ENCODE results near the gene LDLRAD3.

Gene LDLRAD3

GRCh38 chr11:36228689-36229088 is 284.8 kb downstream of the LDLRAD3 start:
- Histone ChIP-seq H3K9ac (ENCODE audit: low read length) (no peak overlapping the region), H3K27ac (ENCODE audit: low read length) (no peak overlapping the region), H3K4me3 (ENCODE audit: low read length) (no peak overlapping the region), H3K79me2 (ENCODE audit: low read length) (no peaks in the 10 kb centered on the region), H3K36me3 (replicated peaks; ENCODE audit: low read depth, low read length) (no peaks in the 10 kb centered on the region), H3K4me2 (ENCODE audit: low read length) (no peak overlapping the region), H3K9me3 (ENCODE audit: insufficient read depth, low read length) (no peaks in the 10 kb centered on the region), H3K4me1 (ENCODE audit: low read length) (no peaks in the 10 kb centered on the region), H2AFZ (ENCODE audit: low read depth, low read length) (no peak overlapping the region), H4K20me1 (ENCODE audit: insufficient read depth, low read length) (no peaks in the 10 kb centered on the region), H3K27me3 (ENCODE audit: low read depth, low read length) (peaks cover 24% of the 10 kb centered on the region; the same call in 1 of the 2 replicates)
- TF ChIP-seq EZH2phosphoT487 (IDR thresholded peaks at IDR 0.05; ENCODE audit: low read depth) (no peak), CTCF (IDR thresholded peaks at IDR 0.05; ENCODE audit: low read depth, low read length) (no peak)

DNA sequence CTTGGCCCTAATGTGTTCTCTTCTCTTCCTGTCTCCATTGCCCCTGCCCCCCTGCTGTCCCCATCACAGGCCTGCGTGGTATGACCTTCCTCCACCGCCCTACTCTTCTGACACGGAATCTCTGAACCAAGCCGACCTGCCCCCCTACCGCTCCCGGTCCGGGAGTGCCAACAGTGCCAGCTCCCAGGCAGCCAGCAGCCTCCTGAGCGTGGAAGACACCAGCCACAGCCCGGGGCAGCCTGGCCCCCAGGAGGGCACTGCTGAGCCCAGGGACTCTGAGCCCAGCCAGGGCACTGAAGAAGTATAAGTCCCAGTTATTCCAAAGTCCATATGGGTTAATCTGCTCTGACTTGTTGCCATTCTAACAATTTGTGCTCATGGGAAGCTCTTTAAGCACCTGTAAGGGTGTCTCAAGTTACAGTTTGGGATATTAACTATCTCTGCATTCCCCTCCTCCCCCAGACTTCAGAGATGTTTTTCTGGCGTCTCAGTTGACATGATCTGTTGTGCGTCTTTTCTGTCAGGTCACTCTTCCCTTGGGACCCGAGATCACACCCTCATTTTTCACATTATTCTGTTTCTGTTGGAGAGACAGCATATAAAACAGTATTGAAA is 285.3 kb downstream of the LDLRAD3 start:
- Histone ChIP-seq H3K27me3 (ENCODE audit: low read depth, low read length) (peaks cover 22% of the 10 kb centered on the region; the same call in 1 of the 2 replicates), H3K4me2 (ENCODE audit: low read length) (no peak overlapping the region), H3K9ac (ENCODE audit: low read length) (no peak overlapping the region), H3K36me3 (replicated peaks; ENCODE audit: low read depth, low read length) (no peaks in the 10 kb centered on the region), H3K4me3 (ENCODE audit: low read length) (no peak overlapping the region), H3K79me2 (ENCODE audit: low read length) (no peaks in the 10 kb centered on the region), H3K4me1 (ENCODE audit: low read length) (no peaks in the 10 kb centered on the region), H2AFZ (ENCODE audit: low read depth, low read length) (no peak overlapping the region), H3K9me3 (ENCODE audit: insufficient read depth, low read length) (no peaks in the 10 kb centered on the region), H4K20me1 (ENCODE audit: insufficient read depth, low read length) (no peaks in the 10 kb centered on the region), H3K27ac (ENCODE audit: low read length) (no peak overlapping the region)
- TF ChIP-seq EZH2phosphoT487 (IDR thresholded peaks at IDR 0.05; ENCODE audit: low read depth) (no peak), CTCF (IDR thresholded peaks at IDR 0.05; ENCODE audit: low read depth, low read length) (no peak)

DNA sequence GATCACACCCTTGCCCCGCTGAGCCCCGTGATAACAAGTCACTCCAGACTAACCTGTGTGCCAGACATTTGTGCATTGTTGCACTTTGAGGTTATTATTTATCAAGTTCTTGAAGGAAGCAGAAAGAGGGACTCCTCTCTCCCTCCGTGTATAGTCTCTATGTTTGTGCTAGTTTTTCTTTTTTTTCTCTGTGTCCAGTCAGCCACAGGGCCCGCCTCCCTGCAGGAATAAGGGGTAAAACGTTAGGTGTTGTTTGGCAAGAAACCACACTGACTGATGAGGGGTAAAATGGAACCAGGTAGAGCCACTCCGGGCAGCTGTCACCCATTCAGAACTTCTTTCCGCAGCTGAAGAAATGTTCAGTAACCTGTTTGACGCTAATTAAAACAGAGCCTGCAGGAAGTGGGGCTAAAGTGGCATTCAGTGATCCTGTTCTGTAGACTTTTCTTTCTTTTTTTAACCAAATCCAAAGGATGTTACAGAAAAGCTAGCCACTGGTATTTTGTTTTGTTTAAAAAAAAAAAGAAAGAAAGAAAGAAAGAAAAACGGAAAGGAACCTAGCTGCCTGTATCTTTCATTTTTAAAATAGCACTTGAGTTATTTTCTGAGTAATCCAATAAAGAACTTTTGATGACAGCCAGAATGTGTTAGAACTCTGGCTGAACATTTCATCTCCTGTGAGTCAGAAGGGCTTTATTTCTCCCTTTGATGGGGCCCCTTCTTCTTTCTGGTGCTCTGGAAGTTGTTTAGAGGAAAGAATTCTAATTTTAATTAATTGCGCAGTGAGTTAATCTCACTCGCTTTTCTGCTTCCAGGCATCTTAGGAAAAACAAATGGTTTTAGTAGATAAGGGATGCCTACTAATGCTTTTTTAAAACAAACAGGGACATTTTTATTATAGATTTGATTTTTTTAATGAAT is 287.2 kb downstream of the LDLRAD3 start:
- H3K4me2 ChIP-seq (ENCODE audit: low read length), result no peak overlapping the region
- H4K20me1 ChIP-seq (ENCODE audit: insufficient read depth, low read length), result no peaks in the 10 kb centered on the region
- no peak overlapping the region for H2AFZ ChIP-seq (ENCODE audit: low read depth, low read length)
- peaks cover 23% of the 10 kb centered on the region; the same call in 1 of the 2 replicates for H3K27me3 ChIP-seq (ENCODE audit: low read depth, low read length)
- H3K36me3 ChIP-seq (replicated peaks; ENCODE audit: low read depth, low read length), result no peaks in the 10 kb centered on the region
- no peaks in the 10 kb centered on the region for H3K79me2 ChIP-seq (ENCODE audit: low read length)
- no peak overlapping the region for H3K9ac ChIP-seq (ENCODE audit: low read length)
- no peak for TF ChIP-seq CTCF (IDR thresholded peaks at IDR 0.05; ENCODE audit: low read depth, low read length)
- TF ChIP-seq EZH2phosphoT487 (IDR thresholded peaks at IDR 0.05; ENCODE audit: low read depth), result no peak
- no peaks in the 10 kb centered on the region for H3K4me1 ChIP-seq (ENCODE audit: low read length)
- no peaks in the 10 kb centered on the region for H3K9me3 ChIP-seq (ENCODE audit: insufficient read depth, low read length)
- H3K4me3 ChIP-seq (ENCODE audit: low read length), result no peak overlapping the region
- no peak overlapping the region for H3K27ac ChIP-seq (ENCODE audit: low read length)

GRCh38 chr11:36233204-36233603 is 289.3 kb downstream of the LDLRAD3 start:
- no peaks in the 10 kb centered on the region for H3K79me2 ChIP-seq (ENCODE audit: low read length)
- H4K20me1 ChIP-seq (ENCODE audit: insufficient read depth, low read length), result no peaks in the 10 kb centered on the region
- no peak overlapping the region for H3K4me3 ChIP-seq (ENCODE audit: low read length)
- TF ChIP-seq CTCF (IDR thresholded peaks at IDR 0.05; ENCODE audit: low read depth, low read length) (no peak), EZH2phosphoT487 (IDR thresholded peaks at IDR 0.05; ENCODE audit: low read depth) (no peak)
- H3K27ac ChIP-seq (ENCODE audit: low read length), result no peak overlapping the region
- no peak overlapping the region for H2AFZ ChIP-seq (ENCODE audit: low read depth, low read length)
- H3K9ac ChIP-seq (ENCODE audit: low read length), result no peak overlapping the region
- H3K9me3 ChIP-seq (ENCODE audit: insufficient read depth, low read length), result no peaks in the 10 kb centered on the region
- no peaks in the 10 kb centered on the region for H3K4me1 ChIP-seq (ENCODE audit: low read length)
- no peaks in the 10 kb centered on the region for H3K36me3 ChIP-seq (replicated peaks; ENCODE audit: low read depth, low read length)
- peaks cover 34% of the 10 kb centered on the region for H3K27me3 ChIP-seq (ENCODE audit: low read depth, low read length)
- H3K4me2 ChIP-seq (ENCODE audit: low read length), result no peak overlapping the region
